ENCODE results near the gene ARSH.

The ARSH gene

GRCh38 chrX:3006495-3006894, at the start of gene ARSH:
TSS of gene ARSH (plus strand) at chrX:3006546. CDS start at chrX:3006613, 67 bp downstream.
- no peaks in the 10 kb centered on the region for H3K9me2 ChIP-seq (replicated peaks; ENCODE audit: control insufficient read depth, low read length)
- H3F3A ChIP-seq (ENCODE audit: control insufficient read depth, insufficient read depth) = no peaks in the 10 kb centered on the region
- no peaks in the 10 kb centered on the region for H3K9me3 ChIP-seq (ENCODE audit: control insufficient read depth, insufficient read depth, low read length)
- no peaks in the 10 kb centered on the region for H3K79me2 ChIP-seq (ENCODE audit: control insufficient read depth, low read length)
- H3K27ac ChIP-seq (ENCODE audit: low read depth, low read length) = no peak within 1 kb of the TSS
- H3K4me2 ChIP-seq (ENCODE audit: low read length) = no peak within 1 kb of the TSS
- H3K36me3 ChIP-seq (ENCODE audit: control insufficient read depth, low read length) = no peaks in the 10 kb centered on the region
- no peaks in the 10 kb centered on the region for H3K27me3 ChIP-seq (ENCODE audit: control insufficient read depth, low read length)
- H4K20me1 ChIP-seq (ENCODE audit: control insufficient read depth, insufficient read depth, low read depth, low read length) = no peaks in the 10 kb centered on the region
- TF ChIP-seq CTCF (IDR thresholded peaks at IDR 0.05; ENCODE audit: low read depth, low read length, poor library complexity, severe bottlenecking) (no peak), EZH2phosphoT487 (IDR thresholded peaks at IDR 0.05; ENCODE audit: borderline replicate concordance, low read length) (no peak)
- H3K4me3 ChIP-seq (ENCODE audit: low read length) = no peak within 1 kb of the TSS
- no peaks in the 10 kb centered on the region for H3K4me1 ChIP-seq (ENCODE audit: control insufficient read depth, low read length)

GRCh38 chrX:2958199-2958598, 48.1 kb upstream of the ARSH start:
- H3K4me1 ChIP-seq (ENCODE audit: control insufficient read depth, low read length) = no peaks in the 10 kb centered on the region
- H4K20me1 ChIP-seq (ENCODE audit: control insufficient read depth, insufficient read depth, low read depth, low read length) = no peaks in the 10 kb centered on the region
- H3K27me3 ChIP-seq (ENCODE audit: control insufficient read depth, low read length) = no peaks in the 10 kb centered on the region
- no peaks in the 10 kb centered on the region for H3F3A ChIP-seq (ENCODE audit: control insufficient read depth, insufficient read depth)
- H3K4me3 ChIP-seq (ENCODE audit: low read length) = no peak overlapping the region
- H3K79me2 ChIP-seq (ENCODE audit: control insufficient read depth, low read length) = no peaks in the 10 kb centered on the region
- TF ChIP-seq EZH2phosphoT487 (IDR thresholded peaks at IDR 0.05; ENCODE audit: borderline replicate concordance, low read length) (no peak), CTCF (IDR thresholded peaks at IDR 0.05; ENCODE audit: low read depth, low read length, poor library complexity, severe bottlenecking) (no peak)
- no peaks in the 10 kb centered on the region for H3K36me3 ChIP-seq (ENCODE audit: control insufficient read depth, low read length)
- H3K9me2 ChIP-seq (replicated peaks; ENCODE audit: control insufficient read depth, low read length) = no peaks in the 10 kb centered on the region
- H3K27ac ChIP-seq (ENCODE audit: low read depth, low read length) = no peak overlapping the region
- H3K9me3 ChIP-seq (ENCODE audit: control insufficient read depth, insufficient read depth, low read length) = no peaks in the 10 kb centered on the region
- no peak overlapping the region for H3K4me2 ChIP-seq (ENCODE audit: low read length)

GRCh38 chrX:2960861-2961515, 45.4 kb upstream of the ARSH start:
- H3K4me2 ChIP-seq (ENCODE audit: low read length) = no peak overlapping the region

More at GRCh38 chrX:2960861-2961515, 45.4 kb upstream of the ARSH start:
- Histone ChIP-seq H3K4me3 (ENCODE audit: low read length) (no peak overlapping the region), H3F3A (ENCODE audit: control insufficient read depth, insufficient read depth) (no peaks in the 10 kb centered on the region), H3K4me1 (ENCODE audit: control insufficient read depth, low read length) (no peaks in the 10 kb centered on the region), H3K9me3 (ENCODE audit: control insufficient read depth, insufficient read depth, low read length) (no peaks in the 10 kb centered on the region), H3K27me3 (ENCODE audit: control insufficient read depth, low read length) (no peaks in the 10 kb centered on the region), H3K9me2 (replicated peaks; ENCODE audit: control insufficient read depth, low read length) (no peaks in the 10 kb centered on the region), H3K36me3 (ENCODE audit: control insufficient read depth, low read length) (no peaks in the 10 kb centered on the region), H3K27ac (ENCODE audit: low read depth, low read length) (no peak overlapping the region), H4K20me1 (ENCODE audit: control insufficient read depth, insufficient read depth, low read depth, low read length) (no peaks in the 10 kb centered on the region), H3K79me2 (ENCODE audit: control insufficient read depth, low read length) (no peaks in the 10 kb centered on the region)
- no peak for TF ChIP-seq EZH2phosphoT487 (IDR thresholded peaks at IDR 0.05; ENCODE audit: borderline replicate concordance, low read length)
- no peak for TF ChIP-seq CTCF (IDR thresholded peaks at IDR 0.05; ENCODE audit: low read depth, low read length, poor library complexity, severe bottlenecking)

Measured in DOHH2 (cell line).